Panc1 (cell line): Measurements from ENCODE around the gene ARFGAP2. TPM values are rescaled to one million over a fixed set of nuclear protein-coding genes. Genes with fewer than 3 reads are reported as not detected.
"Not testable (repeated sequence)": the region's sequence is repeated elsewhere in the genome, so short reads cannot be mapped to it uniquely, and the experiment has no call there.

Experiments
- ATAC-seq: fragments of 200-7000 bp; cut with Tn5 transposase; 2 replicates; pipeline ENCODE4 v1.9.1; 2020; ENCODE audit warnings: mild to moderate bottlenecking, moderate library complexity
- BruUV-seq: library from RNA; stranded (reverse); fragments of 400-500 nt; replicated peaks from 2 replicates; lab custom pipeline; 2021; lab: Mats Ljungman, UMichigan
- CTCF ChIA-PET: fragments of 300-600 bp; sonication (Branson Sonifier 250); formaldehyde crosslinking; loops from one replicate; lab custom pipeline; 2022; ENCODE audit warnings: antibody characterized with exemption; lab: Charles Lee
- POLR2A ChIA-PET: fragments of 300-600 bp; sonication (Branson Sonifier 250); formaldehyde crosslinking; loops from one replicate; lab custom pipeline; 2022; ENCODE audit warnings: antibody characterized with exemption; lab: Charles Lee
- DNase-seq: peaks from one replicate; pipeline ENCODE4 v3.0.0-alpha.2; 2010; ENCODE audit warnings: low read depth, low spot score
- H3K27ac ChIP-seq: 2 replicates; pipeline ENCODE4 v1.5.1; 2011; ENCODE audit warnings: mild to moderate bottlenecking, low read length, inconsistent platforms
- H3K27me3 ChIP-seq: fragments of 200-500 bp; sonication (Bioruptor generic); 2 replicates; pipeline ENCODE4 v1.6.0; 2014; ENCODE audit warnings: low read length, inconsistent platforms; ENCODE audit not compliant: control insufficient read depth, insufficient read depth
- H3K36me3 ChIP-seq: fragments of 200-500 bp; sonication (Bioruptor generic); 2 replicates; pipeline ENCODE4 v1.5.1; 2014; ENCODE audit warnings: inconsistent platforms, mild to moderate bottlenecking, low read length, moderate library complexity; ENCODE audit not compliant: control insufficient read depth, insufficient read depth
- H3K4me1 ChIP-seq: 2 replicates; pipeline ENCODE4 v1.5.1; 2011; ENCODE audit warnings: inconsistent platforms, mild to moderate bottlenecking, low read length, moderate library complexity; ENCODE audit not compliant: control insufficient read depth, insufficient read depth
- H3K4me3 ChIP-seq, 2 experiments: 2 replicates each; pipeline ENCODE4 v1.5.1; 2011 to 2012; ENCODE audit warnings: low read depth in 2 of 2, low read length in 2 of 2, mild to moderate bottlenecking in 2 of 2, inconsistent platforms in 1 of 2, moderate library complexity in 1 of 2
- H3K9me3 ChIP-seq: fragments of 200-500 bp; sonication (Bioruptor generic); 2 replicates; pipeline ENCODE4 v1.5.1; 2014; ENCODE audit warnings: low read depth, mild to moderate bottlenecking, inconsistent platforms, low read length, moderate library complexity; ENCODE audit not compliant: control insufficient read depth, insufficient read depth
- POLR2AphosphoS5 ChIP-seq: IDR thresholded peaks from 2 replicates; pipeline ENCODE4 v1.6.1; 2012; ENCODE audit warnings: mild to moderate bottlenecking, low read depth, low read length, moderate library complexity
- REST ChIP-seq, 2 experiments: IDR thresholded peaks; 2 replicates each; pipeline ENCODE4 v1.6.1; 2011 to 2012; ENCODE audit warnings: low read depth in 2 of 2, control low read depth in 1 of 2, low read length in 1 of 2, mild to moderate bottlenecking in 1 of 2, moderate library complexity in 1 of 2; ENCODE audit not compliant: insufficient read depth in 1 of 2
- SIN3A ChIP-seq: IDR thresholded peaks from 2 replicates; pipeline ENCODE4 v1.6.1; 2012; ENCODE audit warnings: low read depth, mild to moderate bottlenecking, low read length, moderate library complexity, borderline replicate concordance; ENCODE audit not compliant: insufficient read depth
- TCF7L2 ChIP-seq: IDR thresholded peaks from 2 replicates; pipeline ENCODE4 v1.6.1; 2011; ENCODE audit warnings: mild to moderate bottlenecking, low read depth, low read length, inconsistent platforms
- in situ Hi-C: cut with HindIII; loops from 2 replicates; pipeline ENCODE4 v1.10.0; 2016; ENCODE audit warnings: low sequenced_read_pairs, low pct_unique_long_range_greater_than_20kb
- intact Hi-C: fragments of 100-400 bp; cut with micrococcal nuclease; formaldehyde crosslinking; loops from one replicate; pipeline ENCODE4 v1.10.0; 2022; ENCODE audit not compliant: unreplicated experiment
- total RNA-seq: library from RNA; stranded (reverse); gene quantifications from one replicate; pipeline ENCODE4 v1.2.1, GENCODE V29; 2021; ENCODE audit not compliant: unreplicated experiment
- TF ChIP-seq, protein P1 (sequence below): fragments of 450-650 bp; IDR thresholded peaks from 2 replicates; pipeline ENCODE4 v1.5.1; 2017; ENCODE audit warnings: mild to moderate bottlenecking

Gene ARFGAP2
- total RNA-seq, 1 experiment from 2014 or later = 61.4 TPM

DNA sequence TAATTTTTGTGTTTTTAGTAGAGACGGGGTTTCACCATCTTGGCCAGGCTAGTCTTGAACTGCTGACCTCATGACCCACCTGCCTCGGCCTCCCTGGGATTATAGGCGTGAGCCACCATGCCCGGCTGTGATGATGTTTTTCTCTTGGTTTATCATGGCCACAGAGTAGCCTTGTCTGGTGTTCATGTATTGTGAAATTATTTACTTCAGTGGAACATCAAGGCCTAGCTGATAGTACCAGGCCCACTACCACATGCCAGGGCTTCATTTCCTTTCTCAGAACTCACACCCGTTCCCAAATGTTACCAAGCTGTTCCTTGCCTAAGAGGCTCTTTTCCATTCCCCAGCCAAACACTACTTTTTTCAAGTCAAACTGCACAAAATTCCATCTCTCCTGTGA, 31.9 kb upstream of the ARFGAP2 start:
- no peak for TF ChIP-seq SIN3A
- no peak for TF ChIP-seq TCF7L2
- TF ChIP-seq, protein P1, sequence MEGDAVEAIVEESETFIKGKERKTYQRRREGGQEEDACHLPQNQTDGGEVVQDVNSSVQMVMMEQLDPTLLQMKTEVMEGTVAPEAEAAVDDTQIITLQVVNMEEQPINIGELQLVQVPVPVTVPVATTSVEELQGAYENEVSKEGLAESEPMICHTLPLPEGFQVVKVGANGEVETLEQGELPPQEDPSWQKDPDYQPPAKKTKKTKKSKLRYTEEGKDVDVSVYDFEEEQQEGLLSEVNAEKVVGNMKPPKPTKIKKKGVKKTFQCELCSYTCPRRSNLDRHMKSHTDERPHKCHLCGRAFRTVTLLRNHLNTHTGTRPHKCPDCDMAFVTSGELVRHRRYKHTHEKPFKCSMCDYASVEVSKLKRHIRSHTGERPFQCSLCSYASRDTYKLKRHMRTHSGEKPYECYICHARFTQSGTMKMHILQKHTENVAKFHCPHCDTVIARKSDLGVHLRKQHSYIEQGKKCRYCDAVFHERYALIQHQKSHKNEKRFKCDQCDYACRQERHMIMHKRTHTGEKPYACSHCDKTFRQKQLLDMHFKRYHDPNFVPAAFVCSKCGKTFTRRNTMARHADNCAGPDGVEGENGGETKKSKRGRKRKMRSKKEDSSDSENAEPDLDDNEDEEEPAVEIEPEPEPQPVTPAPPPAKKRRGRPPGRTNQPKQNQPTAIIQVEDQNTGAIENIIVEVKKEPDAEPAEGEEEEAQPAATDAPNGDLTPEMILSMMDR = no peak
- no peak for TF ChIP-seq POLR2AphosphoS5
- no peak for TF ChIP-seq REST (IDR thresholded peaks at IDR 0.05; ENCODE audit: insufficient read depth in 1 of 2, low read depth in 2 of 2, low read length in 1 of 2)
- no TSS peak for BruUV-seq
- ATAC-seq (no peak), DNase-seq (no peak)
- CTCF ChIA-PET = no interaction called here
- Histone ChIP-seq H3K36me3 (no peaks in the 10 kb centered on the region), H3K4me1 (no peaks in the 10 kb centered on the region; the same call in 1 of the 2 replicates), H3K9me3 (no peaks in the 10 kb centered on the region), H3K4me3 (no peak overlapping the region), H3K27me3 (no peaks in the 10 kb centered on the region), H3K27ac (no peak overlapping the region)
- in situ Hi-C loops (no loop called here), intact Hi-C loops (no loop called here)
- POLR2A ChIA-PET = no interaction called here

DNA sequence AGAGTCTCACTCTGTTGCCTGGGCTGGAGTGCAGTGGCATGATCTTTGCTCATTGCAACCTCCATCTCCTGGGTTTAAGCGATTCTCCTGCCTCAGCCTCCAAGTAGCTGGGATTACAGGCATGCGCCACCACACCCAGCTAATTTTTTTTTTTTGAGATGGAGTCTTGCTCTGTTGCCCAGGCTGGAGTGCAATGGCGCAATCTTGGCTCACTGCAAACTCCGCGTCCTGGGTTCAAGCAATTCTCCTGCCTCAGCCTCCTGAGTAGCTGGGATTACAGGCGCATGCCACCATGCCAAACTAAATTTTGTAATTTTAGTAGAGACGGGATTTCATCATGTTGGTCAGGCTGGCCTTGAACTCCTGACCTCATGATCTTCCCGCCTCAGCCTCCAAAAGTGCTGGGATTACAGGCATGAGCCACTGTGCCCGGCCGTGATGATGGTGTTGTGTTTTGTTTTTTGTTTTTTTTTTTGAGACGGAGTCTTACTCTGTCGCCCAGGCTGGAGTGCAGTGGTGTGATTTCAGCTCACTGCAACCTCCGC, 31.4 kb upstream of the ARFGAP2 start:
- H3K4me3 ChIP-seq, H3K36me3 ChIP-seq, intact Hi-C loops, H3K9me3 ChIP-seq, POLR2A ChIA-PET, H3K4me1 ChIP-seq, H3K27me3 ChIP-seq, BruUV-seq, DNase-seq, ATAC-seq, H3K27ac ChIP-seq, in situ Hi-C loops: not testable (repeated sequence)
- CTCF ChIA-PET = interaction anchor here (0.7 to 0.9 kb wide), 2 partner anchors 31 to 147 kb away, joined by 3 to 7 read pairs; no protein-coding TSS in a partner anchor

DNA sequence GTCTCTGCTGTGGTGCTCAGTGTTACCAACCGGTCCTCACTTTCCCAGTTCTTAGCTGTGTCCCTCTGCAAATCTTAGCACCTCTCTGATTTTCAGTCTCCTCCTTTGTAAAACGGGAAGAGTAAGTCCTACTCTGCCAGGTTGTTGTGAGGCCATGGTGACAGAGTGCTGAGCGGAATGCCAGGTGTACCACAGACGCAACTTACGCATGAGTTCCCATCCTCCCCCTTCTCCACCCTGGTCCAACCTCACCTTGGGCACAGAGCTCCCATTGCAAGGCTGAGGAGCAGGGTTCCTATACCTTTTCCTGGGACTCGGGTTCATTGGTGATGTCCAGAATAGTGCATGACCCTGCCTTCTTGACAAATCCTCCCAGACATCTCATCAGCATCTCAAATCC, 30.8 kb upstream of the ARFGAP2 start:
- in situ Hi-C loops = no loop called here
- TF ChIP-seq POLR2AphosphoS5 (no peak), TCF7L2 (no peak), REST (IDR thresholded peaks at IDR 0.05; ENCODE audit: insufficient read depth in 1 of 2, low read depth in 2 of 2, low read length in 1 of 2) (no peak), SIN3A (no peak)
- TF ChIP-seq, protein P1 = no peak
- intact Hi-C loops = no loop called here
- H3K9me3 ChIP-seq = no peaks in the 10 kb centered on the region
- H3K4me3 ChIP-seq = no peak overlapping the region
- no peaks in the 10 kb centered on the region for H3K36me3 ChIP-seq
- no peak overlapping the region for H3K27ac ChIP-seq
- H3K27me3 ChIP-seq = no peaks in the 10 kb centered on the region
- ATAC-seq = no peak
- H3K4me1 ChIP-seq = no peaks in the 10 kb centered on the region
- CTCF ChIA-PET = interaction anchor here (0.7 to 0.9 kb wide), 2 partner anchors 30 to 148 kb away, joined by 3 to 7 read pairs; no protein-coding TSS in a partner anchor
- POLR2A ChIA-PET = interaction anchor here (0.6 kb wide), 1 partner anchor 146 kb away, joined by 4 read pairs; no protein-coding TSS in a partner anchor
- DNase-seq = no peak
- no TSS peak for BruUV-seq
